Ishikawa (cell line): ENCODE data around the gene NPHS1.

Experiments used
- CEBPB ChIP-seq: IDR thresholded peaks from 2 replicates; pipeline ENCODE4 v1.6.1; 2012
- FOXM1 ChIP-seq: IDR thresholded peaks from 2 replicates; pipeline ENCODE4 v1.6.1; 2012; ENCODE audit warnings: low read depth, borderline replicate concordance
- MAX ChIP-seq: IDR thresholded peaks from 2 replicates; pipeline ENCODE4 v1.6.1; 2012
- NFIC ChIP-seq: IDR thresholded peaks from 2 replicates; pipeline ENCODE4 v1.6.1; 2012
- RAD21 ChIP-seq: IDR thresholded peaks from 2 replicates; pipeline ENCODE4 v1.6.1; 2012; ENCODE audit warnings: low read depth
- TAF1 ChIP-seq: IDR thresholded peaks from 2 replicates; pipeline ENCODE4 v1.6.1; 2012; ENCODE audit warnings: low read depth, mild to moderate bottlenecking
- YY1 ChIP-seq: IDR thresholded peaks from 2 replicates; pipeline ENCODE4 v1.6.1; 2012; ENCODE audit warnings: low read depth
- ZBTB7A ChIP-seq: IDR thresholded peaks from 2 replicates; pipeline ENCODE4 v1.6.1; 2012; ENCODE audit warnings: low read depth

- no peak for TF ChIP-seq FOXM1
- TF ChIP-seq YY1, result no peak
- no peak for TF ChIP-seq RAD21
- TF ChIP-seq MAX, result no peak
- TF ChIP-seq TAF1, result no peak
- TF ChIP-seq NFIC, result no peak
- TF ChIP-seq ZBTB7A, result no peak
- no peak for TF ChIP-seq CEBPB
Observed at GRCh38 chr19:35848486-35848885, 3.8 kb downstream of the NPHS1 start.
